ENCODE measurements around the gene PLIN3.

PLIN3 gene

DNA sequence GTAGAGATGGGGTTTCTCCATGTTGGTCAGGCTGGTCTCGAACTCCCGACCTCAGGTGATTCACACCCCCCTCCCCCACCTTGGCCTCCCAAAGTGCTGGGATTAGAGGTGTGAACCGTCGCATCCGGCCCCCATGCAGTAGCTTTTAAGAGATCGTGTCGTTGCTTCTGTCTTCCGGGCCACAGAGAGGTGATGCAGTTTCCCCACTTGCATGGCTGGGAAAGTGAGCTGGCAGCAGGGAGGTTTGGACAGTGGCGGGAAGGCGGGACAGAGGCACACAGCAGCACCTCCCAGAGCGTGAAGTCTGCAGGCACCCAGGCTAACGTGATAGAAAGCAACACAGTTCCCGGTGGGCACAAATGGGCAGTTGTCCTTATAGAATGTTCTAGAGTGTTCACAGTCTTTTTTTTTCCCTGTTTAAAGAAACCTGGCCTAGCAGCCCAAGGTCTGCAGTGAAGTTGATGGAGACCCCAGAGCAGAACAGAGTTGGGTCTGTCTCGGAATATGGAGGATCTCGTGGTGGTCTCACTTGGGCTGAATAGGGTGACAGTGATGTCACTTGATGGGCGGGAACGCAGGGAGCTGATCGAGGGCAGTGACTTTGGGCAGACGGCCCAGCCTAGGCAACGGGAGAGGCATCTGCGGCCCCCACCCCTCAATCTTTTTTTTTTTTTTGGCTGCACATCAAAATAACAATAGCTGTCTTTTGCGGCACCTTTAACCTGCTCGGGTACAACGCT lies 46.7 kb upstream of the PLIN3 start:
- Histone ChIP-seq H3K4me1 (ENCODE audit: control insufficient read depth, low read length) (peaks cover 59% of the 10 kb centered on the region), H3K27me3 (ENCODE audit: control insufficient read depth, low read length) (no peaks in the 10 kb centered on the region), H3K79me2 (ENCODE audit: control insufficient read depth, low read length) (peaks cover 93% of the 10 kb centered on the region), H3K9me3 (ENCODE audit: control insufficient read depth, insufficient read depth, low read length) (no peaks in the 10 kb centered on the region), H3K4me3 (ENCODE audit: low read length) (no peak overlapping the region), H3K4me2 (ENCODE audit: low read length) (peak overlapping the region; percentile 6; the same call in 1 of the 2 replicates), H3K9me2 (replicated peaks; ENCODE audit: control insufficient read depth, low read length) (no peaks in the 10 kb centered on the region), H3F3A (ENCODE audit: control insufficient read depth, insufficient read depth) (peaks cover 2% of the 10 kb centered on the region; the same call in 1 of the 2 replicates), H4K20me1 (ENCODE audit: control insufficient read depth, insufficient read depth, low read depth, low read length) (peaks cover 44% of the 10 kb centered on the region), H3K36me3 (ENCODE audit: control insufficient read depth, low read length) (peaks cover 90% of the 10 kb centered on the region), H3K27ac (ENCODE audit: low read depth, low read length) (no peak overlapping the region)
- TF ChIP-seq CTCF (IDR thresholded peaks at IDR 0.05; ENCODE audit: low read depth, low read length, poor library complexity, severe bottlenecking): no peak

DNA sequence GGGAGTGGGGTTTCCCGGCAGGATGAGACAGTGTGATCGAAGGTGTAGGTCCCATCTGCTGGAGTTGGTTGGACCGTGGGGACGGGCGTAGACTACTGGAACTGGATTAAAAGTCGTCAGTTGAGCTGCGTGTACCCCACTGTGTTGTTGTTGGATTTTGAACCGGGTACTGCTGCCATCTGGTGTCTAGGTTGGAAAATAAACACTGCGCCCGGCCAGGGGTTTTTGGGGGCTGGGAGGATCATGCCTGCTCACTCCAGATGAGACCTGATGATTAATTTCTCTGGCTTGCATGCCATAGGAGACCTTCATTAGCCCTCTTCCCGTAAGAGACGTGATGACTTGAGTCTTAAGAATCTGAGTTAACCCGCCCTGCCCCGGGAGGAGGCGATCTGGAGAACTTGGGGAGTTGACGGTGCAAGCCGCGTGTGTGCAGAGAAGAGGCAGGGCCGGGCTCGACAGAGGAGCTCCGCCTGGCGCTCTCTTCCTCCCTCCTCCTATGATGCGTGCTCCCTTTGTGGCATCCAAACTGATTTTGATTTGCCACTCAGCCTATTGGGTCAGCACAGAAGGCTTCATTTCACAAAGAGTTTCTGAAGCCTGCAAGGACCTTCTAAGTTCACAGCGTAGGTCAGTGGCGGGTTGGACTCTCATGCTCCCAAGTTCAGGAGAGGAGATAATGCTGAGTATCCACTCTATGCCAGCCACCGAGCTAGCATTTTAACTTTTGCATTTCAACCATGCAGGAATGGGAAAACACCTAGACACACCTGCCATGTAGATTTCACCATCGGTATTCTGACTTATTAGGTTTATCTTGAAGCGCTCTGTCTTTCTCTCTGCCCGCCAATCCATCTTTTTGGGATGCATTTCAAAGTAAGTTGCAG lies 44.6 kb upstream of the PLIN3 start:
- no peaks in the 10 kb centered on the region for H3K9me2 ChIP-seq (replicated peaks; ENCODE audit: control insufficient read depth, low read length)
- H3K27me3 ChIP-seq (ENCODE audit: control insufficient read depth, low read length): no peaks in the 10 kb centered on the region
- H3F3A ChIP-seq (ENCODE audit: control insufficient read depth, insufficient read depth): peaks cover 10% of the 10 kb centered on the region
- H3K4me3 ChIP-seq (ENCODE audit: low read length): peak overlapping the region; percentile 92
- peaks cover 68% of the 10 kb centered on the region for H3K4me1 ChIP-seq (ENCODE audit: control insufficient read depth, low read length)
- peaks cover 44% of the 10 kb centered on the region for H4K20me1 ChIP-seq (ENCODE audit: control insufficient read depth, insufficient read depth, low read depth, low read length)
- peaks cover 71% of the 10 kb centered on the region for H3K36me3 ChIP-seq (ENCODE audit: control insufficient read depth, low read length)
- H3K27ac ChIP-seq (ENCODE audit: low read depth, low read length): peak overlapping the region; percentile 77
- H3K9me3 ChIP-seq (ENCODE audit: control insufficient read depth, insufficient read depth, low read length): no peaks in the 10 kb centered on the region
- peaks cover 72% of the 10 kb centered on the region for H3K79me2 ChIP-seq (ENCODE audit: control insufficient read depth, low read length)
- H3K4me2 ChIP-seq (ENCODE audit: low read length): peak overlapping the region; percentile 90
- TF ChIP-seq CTCF (IDR thresholded peaks at IDR 0.05; ENCODE audit: low read depth, low read length, poor library complexity, severe bottlenecking): peak; percentile 70
- TF ChIP-seq EZH2phosphoT487 (IDR thresholded peaks at IDR 0.05; ENCODE audit: borderline replicate concordance, low read length): no peak

DNA sequence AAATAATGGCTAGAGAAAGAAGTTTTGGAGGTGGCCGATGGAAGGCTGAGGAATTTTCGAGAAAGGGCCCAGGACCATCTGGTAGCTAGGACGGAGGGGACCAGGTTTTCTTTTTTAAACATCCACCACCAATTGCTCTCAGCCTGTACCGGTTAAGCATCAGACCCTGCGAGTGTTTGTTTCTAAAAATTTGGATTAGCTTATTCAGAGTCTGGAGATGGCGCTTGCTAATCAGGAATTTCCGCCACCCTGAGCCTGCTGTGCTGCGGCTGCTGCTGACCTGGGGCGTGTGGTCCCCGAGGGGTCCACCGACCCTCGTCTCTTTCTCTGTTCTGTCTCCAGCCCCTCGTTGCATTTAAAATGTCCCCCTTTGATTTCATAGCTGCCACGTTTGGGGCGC lies 43.8 kb upstream of the PLIN3 start:
- H3K4me3 ChIP-seq (ENCODE audit: low read length): peak overlapping the region; percentile 92
- H3K79me2 ChIP-seq (ENCODE audit: control insufficient read depth, low read length): peaks cover 64% of the 10 kb centered on the region
- H3K4me2 ChIP-seq (ENCODE audit: low read length): peak overlapping the region; percentile 90
- no peak for TF ChIP-seq EZH2phosphoT487 (IDR thresholded peaks at IDR 0.05; ENCODE audit: borderline replicate concordance, low read length)
- TF ChIP-seq CTCF (IDR thresholded peaks at IDR 0.05; ENCODE audit: low read depth, low read length, poor library complexity, severe bottlenecking): no peak
- H3F3A ChIP-seq (ENCODE audit: control insufficient read depth, insufficient read depth): peaks cover 10% of the 10 kb centered on the region
- peaks cover 44% of the 10 kb centered on the region for H4K20me1 ChIP-seq (ENCODE audit: control insufficient read depth, insufficient read depth, low read depth, low read length)
- peaks cover 63% of the 10 kb centered on the region for H3K4me1 ChIP-seq (ENCODE audit: control insufficient read depth, low read length)
- no peaks in the 10 kb centered on the region for H3K9me3 ChIP-seq (ENCODE audit: control insufficient read depth, insufficient read depth, low read length)
- no peaks in the 10 kb centered on the region for H3K27me3 ChIP-seq (ENCODE audit: control insufficient read depth, low read length)
- no peaks in the 10 kb centered on the region for H3K9me2 ChIP-seq (replicated peaks; ENCODE audit: control insufficient read depth, low read length)
- peak overlapping the region; percentile 77 for H3K27ac ChIP-seq (ENCODE audit: low read depth, low read length)
- peaks cover 64% of the 10 kb centered on the region for H3K36me3 ChIP-seq (ENCODE audit: control insufficient read depth, low read length)
